Kidney (tissue), 14 donors: ENCODE measurements around the gene TTYH1. TPM values are rescaled to one million over a fixed set of nuclear protein-coding genes. Genes with fewer than 3 reads are reported as not detected.

Experiments
- DNase-seq, 5 donors: peaks; one replicate each; pipeline ENCODE4 v3.0.0-alpha.2; 2013 to 2020
- FAIRE-seq: peaks from 2 replicates; lab custom pipeline; 2012; peaks lifted over from hg19 to GRCh38; lab: Jason Lieb, UNC
- H3K27ac ChIP-seq, 2 donors: one replicate each; pipeline ENCODE4 v1.7.0; 2013; ENCODE audit warnings: low read depth in 2 of 2, low read length in 2 of 2, inconsistent platforms in 1 of 2
- H3K27me3 ChIP-seq: one replicate; pipeline ENCODE4 v1.7.1; 2013; ENCODE audit warnings: low read length, inconsistent platforms; ENCODE audit not compliant: control insufficient read depth, insufficient read depth
- H3K36me3 ChIP-seq, 3 donors: one replicate each; pipeline versions ENCODE4 v1.7.0 to v1.7.1; 2013; ENCODE audit warnings: low read length in 3 of 3, control low read depth in 1 of 3, inconsistent platforms in 1 of 3; ENCODE audit not compliant: insufficient read depth in 3 of 3, control insufficient read depth in 2 of 3
- H3K4me1 ChIP-seq, 3 donors: one replicate each; pipeline versions ENCODE4 v1.7.0 to v1.7.1; 2013; ENCODE audit warnings: low read length in 3 of 3, inconsistent platforms in 1 of 3, low read depth in 1 of 3; ENCODE audit not compliant: control insufficient read depth in 2 of 3, insufficient read depth in 2 of 3
- H3K4me3 ChIP-seq, 3 donors: one replicate each; pipeline versions ENCODE4 v1.7.0 to v1.8.1; 2013; ENCODE audit warnings: low read length in 3 of 3, control low read depth in 1 of 3, inconsistent platforms in 1 of 3
- H3K9ac ChIP-seq, 3 donors: one replicate each; pipeline versions ENCODE4 v1.7.0 to v1.7.1; 2013; ENCODE audit warnings: low read length in 3 of 3, control low read depth in 1 of 3, inconsistent platforms in 1 of 3
- H3K9me3 ChIP-seq, 3 donors: one replicate each; pipeline versions ENCODE4 v1.7.0 to v1.7.1; 2013; ENCODE audit warnings: low read length in 3 of 3, control low read depth in 1 of 3, inconsistent platforms in 1 of 3; ENCODE audit not compliant: control insufficient read depth in 2 of 3, insufficient read depth in 1 of 3
- intact Hi-C: fragments of 100-400 bp; cut with DNase I; formaldehyde crosslinking; loops from one replicate; pipeline ENCODE4 v1.11.1; 2022
- polyA plus RNA-seq: library from polyadenylated mRNA; stranded (reverse); fragments of 350-450 nt; fragmentation: Illumina TruSeq; extraction: RNeasy Lipid Tissue Mini Kit (QIAGEN cat#74804); gene quantifications from one replicate; pipeline ENCODE4 v1.2.3, GENCODE V29; 2014; ENCODE audit warnings: low read depth, low replicate concordance; ENCODE audit not compliant: insufficient read depth
- total RNA-seq: library from RNA; stranded (reverse); fragmentation: NEBNext Ultra II Directional; extraction: Animal tissue kit (Norgen Biotek cat#: 25700); gene quantifications from one replicate; pipeline ENCODE4 v1.2.1, GENCODE V29; 2021
- TF ChIP-seq, protein P1 (sequence below): IDR thresholded peaks from 3 replicates; pipeline ENCODE4 v1.5.1; 2012; ENCODE audit warnings: mild to moderate bottlenecking, moderate library complexity, borderline replicate concordance; ENCODE audit not compliant: insufficient read depth; ENCODE audit errors: extremely low read depth
- donor health status: control.
- donor health status: control.
- donor health status: control.
- donor health status: control.
- donor health status: control.
- donor health status: DM: yes; HTN: yes; CAD: no.
- donor health status: Normal renal cell carcinoma (clear cell type).

The TTYH1 gene
- total and polyA plus RNA-seq, 2 donors from 2014 or later = 1.5 to 1.9 TPM

DNA sequence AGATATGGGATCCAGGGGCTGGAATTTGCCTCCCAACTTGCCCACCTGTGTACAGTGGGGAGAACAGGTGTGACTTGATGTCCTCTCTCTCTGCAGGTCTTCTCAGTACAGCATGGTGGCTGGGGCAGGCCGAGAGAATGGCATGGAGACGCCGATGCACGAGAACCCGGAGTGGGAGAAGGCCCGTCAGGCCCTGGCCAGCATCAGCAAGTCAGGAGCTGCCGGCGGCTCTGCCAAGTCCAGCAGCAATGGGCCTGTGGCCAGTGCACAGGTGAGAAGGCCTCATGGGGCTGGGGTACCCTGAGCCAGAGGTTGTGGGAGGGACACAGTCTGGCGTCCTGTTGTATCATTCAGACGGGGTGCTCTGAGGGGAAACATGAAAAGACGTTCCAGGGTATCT lies 36.7 kb downstream of the TTYH1 start:
- no peak overlapping the region for H3K9ac ChIP-seq

DNA sequence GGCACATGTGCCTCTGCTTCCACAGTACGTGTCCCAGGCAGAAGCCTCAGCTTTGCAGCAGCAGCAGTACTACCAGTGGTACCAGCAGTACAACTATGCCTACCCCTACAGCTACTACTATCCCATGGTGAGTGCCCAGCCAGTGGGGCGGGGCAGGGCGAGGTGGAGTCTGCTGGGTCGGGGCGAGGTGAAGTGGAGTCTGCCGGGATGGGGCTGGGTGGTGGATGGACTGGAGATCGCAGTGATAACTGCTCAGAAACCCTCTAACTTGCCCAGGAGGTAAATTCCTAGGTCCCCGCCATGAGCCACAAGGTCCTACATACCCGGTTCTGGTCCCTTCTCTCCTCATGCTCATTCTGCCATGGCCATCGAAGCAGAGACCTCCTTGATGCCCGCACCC lies 37.4 kb downstream of the TTYH1 start:
- Histone ChIP-seq H3K4me1 (peaks cover 0 to 14% (median 12%) of the 10 kb centered on the region in 3 donors), H3K9me3 (no peaks in the 10 kb centered on the region), H3K36me3 (peaks cover 5 to 50% (median 37%) of the 10 kb centered on the region in 3 donors), H3K27ac (no peak overlapping the region), H3K4me3 (no peak overlapping the region), H3K27me3 (no peaks in the 10 kb centered on the region), H3K9ac (no peak overlapping the region)
- TF ChIP-seq, protein P1, sequence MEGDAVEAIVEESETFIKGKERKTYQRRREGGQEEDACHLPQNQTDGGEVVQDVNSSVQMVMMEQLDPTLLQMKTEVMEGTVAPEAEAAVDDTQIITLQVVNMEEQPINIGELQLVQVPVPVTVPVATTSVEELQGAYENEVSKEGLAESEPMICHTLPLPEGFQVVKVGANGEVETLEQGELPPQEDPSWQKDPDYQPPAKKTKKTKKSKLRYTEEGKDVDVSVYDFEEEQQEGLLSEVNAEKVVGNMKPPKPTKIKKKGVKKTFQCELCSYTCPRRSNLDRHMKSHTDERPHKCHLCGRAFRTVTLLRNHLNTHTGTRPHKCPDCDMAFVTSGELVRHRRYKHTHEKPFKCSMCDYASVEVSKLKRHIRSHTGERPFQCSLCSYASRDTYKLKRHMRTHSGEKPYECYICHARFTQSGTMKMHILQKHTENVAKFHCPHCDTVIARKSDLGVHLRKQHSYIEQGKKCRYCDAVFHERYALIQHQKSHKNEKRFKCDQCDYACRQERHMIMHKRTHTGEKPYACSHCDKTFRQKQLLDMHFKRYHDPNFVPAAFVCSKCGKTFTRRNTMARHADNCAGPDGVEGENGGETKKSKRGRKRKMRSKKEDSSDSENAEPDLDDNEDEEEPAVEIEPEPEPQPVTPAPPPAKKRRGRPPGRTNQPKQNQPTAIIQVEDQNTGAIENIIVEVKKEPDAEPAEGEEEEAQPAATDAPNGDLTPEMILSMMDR = no peak
- intact Hi-C loops = no loop called here
- peak in 1 of 5 donors; percentile 61 for DNase-seq
- no peak for FAIRE-seq

More for the DNA sequence above, 36.7 kb downstream of the TTYH1 start:
- Histone ChIP-seq H3K9me3 (no peaks in the 10 kb centered on the region), H3K4me1 (peaks cover 0 to 20% (median 18%) of the 10 kb centered on the region in 3 donors), H3K4me3 (no peak overlapping the region), H3K27me3 (no peaks in the 10 kb centered on the region), H3K36me3 (peaks cover 5 to 49% (median 34%) of the 10 kb centered on the region in 3 donors), H3K27ac (no peak overlapping the region)
- DNase-seq (peak in 1 of 5 donors; percentile 74), FAIRE-seq (no peak)
- intact Hi-C loops = no loop called here
- TF ChIP-seq, protein P1 = no peak

DNA sequence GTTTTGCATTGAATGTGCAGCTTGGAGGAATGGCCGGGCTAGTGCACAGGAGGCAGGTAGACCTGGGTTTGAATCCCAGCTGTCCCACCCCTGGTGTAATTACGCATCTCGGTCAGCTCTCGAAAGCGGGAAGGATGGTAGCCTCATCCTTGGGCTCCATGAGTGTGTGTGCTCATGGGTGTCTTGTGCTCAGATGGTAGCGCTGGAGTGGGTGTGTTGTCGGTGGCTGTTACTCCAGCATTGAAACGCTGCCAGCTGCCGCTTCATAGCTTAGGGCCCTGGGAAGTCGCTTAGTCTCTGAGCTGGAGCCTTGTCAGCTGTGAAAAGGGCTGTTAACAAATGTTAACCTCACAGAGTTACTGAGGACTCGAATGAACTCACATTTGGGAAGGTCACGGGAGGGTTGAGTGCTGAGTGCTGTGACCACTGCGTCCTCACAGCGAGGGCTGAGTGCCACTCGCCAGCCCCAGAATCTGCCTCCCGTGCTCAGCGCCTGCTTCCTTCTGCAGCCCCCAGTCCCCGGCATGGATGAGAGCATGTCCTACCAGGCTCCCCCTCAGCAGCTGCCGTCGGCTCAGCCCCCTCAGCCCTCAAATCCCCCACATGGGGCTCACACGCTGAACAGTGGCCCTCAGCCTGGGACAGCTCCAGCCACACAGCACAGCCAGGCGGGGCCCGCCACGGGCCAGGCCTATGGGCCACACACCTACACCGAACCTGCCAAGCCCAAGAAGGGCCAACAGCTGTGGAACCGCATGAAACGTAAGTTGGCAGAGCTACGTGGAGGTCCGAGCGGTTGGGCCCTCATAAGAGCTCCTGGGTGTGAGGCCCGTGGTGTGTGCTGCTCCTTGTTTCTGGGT lies 38.9 kb downstream of the TTYH1 start:
- H3K27ac ChIP-seq = no peak overlapping the region
- DNase-seq = no peak
- H3K4me1 ChIP-seq = peaks cover 0 to 14% (median 12%) of the 10 kb centered on the region in 3 donors
- FAIRE-seq = no peak
- H3K4me3 ChIP-seq = no peak overlapping the region
- intact Hi-C loops = no loop called here
- H3K9me3 ChIP-seq = no peaks in the 10 kb centered on the region
- no peaks in the 10 kb centered on the region for H3K27me3 ChIP-seq
- H3K36me3 ChIP-seq = peaks cover 8 to 65% (median 52%) of the 10 kb centered on the region in 3 donors
- no peak overlapping the region for H3K9ac ChIP-seq
- TF ChIP-seq, protein P1 = no peak
